ELF-1 (cell line): ENCODE data around the gene GDF9.

Experiments
- DNase-seq: peaks from one replicate; pipeline ENCODE4 v3.0.0-alpha.2; 2016; ENCODE audit warnings: low read depth, low spot score

The GDF9 gene

GRCh38 chr5:132866342-132867045, at the start of gene GDF9, which contains the start of gene UQCRQ:
TSS of gene GDF9 (minus strand) at chr5:132866469. CDS start at chr5:132864533, 1,936 bp downstream.
TSS of gene UQCRQ (plus strand) at chr5:132866642. CDS start at chr5:132866882, 240 bp downstream.
- peak; percentile 99 for DNase-seq

GRCh38 chr5:132915681-132916080, 49.4 kb upstream of the GDF9 start:
- no peak for DNase-seq

GRCh38 chr5:132909702-132910101, 43.4 kb upstream of the GDF9 start:
- no peak for DNase-seq

- no peak for DNase-seq
These were observed 40.9 kb upstream of the GDF9 start for GRCh38 chr5:132907161-132907560.

- DNase-seq: no peak
These were observed 39.7 kb upstream of the GDF9 start for GRCh38 chr5:132905938-132906337.

GRCh38 chr5:132901730-132902129, 35.5 kb upstream of the GDF9 start:
- no peak for DNase-seq

- no peak for DNase-seq
These were observed 34.8 kb upstream of the GDF9 start for GRCh38 chr5:132901036-132901435.

GRCh38 chr5:132898094-132898493, 31.8 kb upstream of the GDF9 start:
- no peak for DNase-seq

- no peak for DNase-seq
These were observed 30.4 kb upstream of the GDF9 start for GRCh38 chr5:132896685-132897084.

- DNase-seq: no peak
These were observed 29.5 kb upstream of the GDF9 start for GRCh38 chr5:132895719-132896305.

- DNase-seq: no peak
These were observed 24.5 kb upstream of the GDF9 start for GRCh38 chr5:132890817-132891216.

- DNase-seq: no peak
These were observed 23.2 kb upstream of the GDF9 start for GRCh38 chr5:132889501-132889900.

GRCh38 chr5:132887283-132887682, 21.0 kb upstream of the GDF9 start:
- no peak for DNase-seq

GRCh38 chr5:132886064-132886823, 20.0 kb upstream of the GDF9 start:
- no peak for DNase-seq

GRCh38 chr5:132884548-132884947, 18.3 kb upstream of the GDF9 start:
- no peak for DNase-seq

- peak; percentile 45 for DNase-seq
These were observed 17.1 kb upstream of the GDF9 start for GRCh38 chr5:132883261-132883834.

GRCh38 chr5:132877938-132878337, 11.7 kb upstream of the GDF9 start:
- no peak for DNase-seq

GRCh38 chr5:132877466-132877865, 11.2 kb upstream of the GDF9 start:
- DNase-seq: no peak

- DNase-seq: no peak
These were observed 9.9 kb upstream of the GDF9 start for GRCh38 chr5:132876020-132876759.

- DNase-seq: no peak
These were observed 7.6 kb upstream of the GDF9 start for GRCh38 chr5:132873930-132874271.

GRCh38 chr5:132873119-132873929, 7.1 kb upstream of the GDF9 start, which contains the start of gene LEAP2:
TSS of gene LEAP2 (plus strand) at chr5:132873668. CDS start at chr5:132873695, 27 bp downstream.
- DNase-seq: no peak
